Epidermal melanocyte (primary cell): ENCODE data around the gene FLNA.

ENCODE experiments used
- DNase-seq: peaks from one replicate; pipeline ENCODE4 v3.0.0; 2011; ENCODE audit warnings: low spot score; ENCODE audit not compliant: insufficient read length

The FLNA gene

DNA sequence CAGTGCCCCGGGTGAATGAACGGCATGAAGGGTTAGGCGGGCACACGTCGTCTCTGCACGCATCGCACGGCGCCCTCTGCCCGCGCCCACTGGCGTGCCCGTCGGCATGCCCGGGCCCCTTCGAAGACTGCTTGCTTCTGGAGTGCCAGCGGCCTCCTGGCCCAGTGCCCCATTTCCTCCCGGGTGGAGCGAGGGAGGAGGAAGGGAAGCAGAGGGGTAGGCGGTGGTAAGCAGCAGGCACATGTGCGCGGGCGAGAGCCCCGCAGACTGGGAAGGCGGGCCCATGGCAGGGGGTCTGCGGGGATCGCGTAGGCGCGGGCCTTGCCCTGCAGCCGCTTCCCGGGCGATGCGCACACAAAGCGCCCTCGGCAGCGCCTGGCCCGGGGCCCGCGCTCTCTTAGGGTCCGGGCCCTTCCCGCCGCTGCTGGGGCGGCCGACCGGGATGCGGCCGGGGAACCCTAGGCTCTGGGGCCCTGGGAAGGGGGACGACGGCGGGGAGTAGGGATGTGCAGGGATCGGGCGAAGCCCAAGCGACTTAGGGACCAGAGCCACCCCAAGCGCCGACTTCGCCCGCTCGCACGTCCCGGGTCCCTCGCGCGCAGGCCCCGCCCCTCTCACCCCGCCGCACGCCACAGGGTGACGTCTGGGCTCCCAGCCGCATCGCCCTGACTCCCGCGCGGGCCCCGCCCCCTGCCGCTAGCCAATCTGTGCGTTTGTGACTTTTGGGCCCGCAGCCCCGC lies 3.8 kb upstream of the FLNA start:
- DNase-seq, result peak; percentile 71

GRCh38 chrX:154376774-154377173 lies 2.3 kb upstream of the FLNA start:
- no peak for DNase-seq

DNA sequence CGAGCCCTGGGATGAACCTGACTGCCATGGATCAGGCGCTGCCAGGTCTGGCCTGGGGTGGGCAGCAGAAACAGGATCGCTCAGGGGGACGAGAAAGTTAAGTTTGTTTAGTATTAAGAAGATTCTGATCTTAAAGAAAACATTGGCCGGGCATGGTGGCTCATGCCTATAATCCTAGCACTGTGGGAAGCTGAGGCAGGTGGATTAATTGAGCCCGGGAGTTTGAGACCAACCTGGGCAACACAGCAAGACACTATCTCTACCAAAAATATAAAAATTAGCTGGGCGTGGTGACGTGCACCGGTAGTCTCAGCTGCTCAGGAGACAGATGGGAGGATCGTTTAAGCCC lies 696 bp upstream of the FLNA start:
- no peak for DNase-seq

DNA sequence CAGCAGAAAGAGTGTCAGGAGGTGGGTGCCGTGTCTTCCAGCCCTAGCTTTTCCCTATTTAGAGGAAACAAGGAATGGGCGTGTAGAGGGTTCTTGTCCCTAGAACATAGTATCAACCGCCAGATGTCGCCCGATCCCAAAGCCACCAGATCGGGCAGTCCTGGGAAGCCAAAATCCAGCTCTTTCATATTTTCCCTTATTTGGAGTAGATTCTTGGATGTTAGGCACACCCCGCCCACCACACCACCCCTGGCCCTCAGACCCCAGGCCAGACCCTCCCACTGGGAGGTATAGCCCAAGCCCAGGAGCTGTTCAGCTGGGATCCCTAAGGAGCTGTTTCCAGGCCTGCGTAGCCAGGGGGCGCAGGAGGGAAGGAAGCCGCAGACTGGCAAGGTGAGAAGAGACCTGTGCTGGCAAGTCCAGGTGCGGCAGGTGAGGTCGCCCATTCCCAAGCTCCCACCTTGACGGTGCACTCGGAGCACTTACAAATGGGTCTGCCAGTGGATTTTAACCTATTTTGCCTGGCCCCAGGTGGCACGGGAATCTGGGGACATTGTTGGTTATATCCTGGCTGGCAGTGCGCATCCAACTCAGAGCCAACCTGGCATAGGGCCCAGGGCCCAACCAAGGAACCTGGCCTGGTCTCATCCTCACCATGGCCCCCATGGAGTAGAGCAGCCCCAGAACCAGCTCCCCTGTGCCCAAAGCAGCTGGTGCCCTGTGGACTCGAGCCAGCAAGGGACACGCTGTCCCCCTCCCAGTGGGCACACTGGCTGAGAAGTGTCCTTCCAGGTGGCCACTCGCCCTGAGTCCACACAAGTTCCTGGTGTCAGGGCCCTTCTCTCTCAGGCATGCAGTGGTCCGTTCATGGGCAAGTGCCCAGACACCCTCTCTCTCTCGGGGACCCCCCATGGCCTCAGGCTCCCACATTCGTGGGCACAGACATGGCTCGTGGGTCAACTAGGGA lies 811 bp downstream of the FLNA start:
- DNase-seq, result peak; percentile 65

GRCh38 chrX:154372612-154373022 lies 1.8 kb downstream of the FLNA start:
- no peak for DNase-seq

DNA sequence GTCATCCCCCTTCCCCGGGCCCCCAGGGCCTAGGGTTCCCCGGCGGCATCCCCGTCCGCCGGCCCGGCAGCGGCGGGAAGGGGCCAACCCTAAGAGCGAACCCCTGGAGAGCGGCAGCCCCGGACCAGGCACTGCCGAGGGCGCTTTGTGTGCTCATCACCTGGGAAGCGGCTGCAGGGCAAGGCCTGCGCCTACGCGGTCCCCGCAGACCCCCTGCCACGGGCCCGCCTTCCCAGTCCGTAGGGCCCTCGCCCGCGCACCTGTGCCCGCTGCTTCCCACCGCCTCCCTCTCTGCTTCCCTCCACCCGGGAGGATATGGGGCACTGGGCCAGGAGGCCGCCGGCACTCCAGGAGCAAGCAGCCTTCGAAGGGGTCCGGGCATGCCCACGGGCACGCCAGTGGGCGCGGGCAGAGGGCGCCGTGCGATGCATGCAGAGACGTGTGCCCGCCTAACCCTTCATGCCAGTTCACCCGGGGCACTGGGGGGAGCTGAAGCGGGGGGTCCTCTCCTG lies 2.6 kb downstream of the FLNA start:
- DNase-seq, result no peak

- DNase-seq, result peak; percentile 79
These were observed 3.2 kb downstream of the FLNA start for GRCh38 chrX:154371017-154371788.

DNA sequence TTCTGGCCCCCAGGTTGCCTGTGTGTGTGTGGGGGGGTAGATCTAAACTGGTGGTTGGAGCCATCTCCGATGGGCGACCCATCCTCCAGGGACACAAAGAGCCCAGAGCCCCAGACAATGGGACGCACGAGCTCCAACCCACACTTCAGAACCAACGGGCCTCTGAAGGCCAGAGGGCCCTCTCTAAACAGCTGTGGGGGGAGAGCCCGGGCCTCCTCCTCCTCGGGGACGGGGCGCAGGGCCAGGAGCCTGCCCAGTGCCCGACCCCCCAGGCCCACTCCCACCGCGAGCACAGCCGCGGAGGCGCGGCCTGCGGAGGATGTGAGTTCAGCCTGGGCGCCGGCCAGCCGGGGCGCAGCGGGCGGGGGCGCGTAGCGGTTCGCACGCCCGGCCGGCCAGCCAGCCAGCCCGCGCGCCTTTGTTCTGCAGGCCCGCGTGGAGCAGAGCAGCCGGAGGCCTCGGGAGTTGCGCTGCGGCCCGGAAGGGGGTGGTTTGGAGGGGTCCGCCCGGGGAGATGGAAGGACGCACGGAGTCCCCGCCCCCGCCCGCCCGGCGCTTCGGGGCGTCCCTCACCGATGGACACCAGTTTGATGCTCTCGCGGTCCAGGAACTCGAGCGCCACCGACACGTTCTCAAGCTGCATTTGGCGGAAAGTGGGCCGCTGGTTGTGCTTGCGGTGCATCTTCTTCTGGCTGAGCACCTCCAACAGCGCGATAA lies 4.0 kb downstream of the FLNA start:
- DNase-seq, result peak; percentile 24

DNA sequence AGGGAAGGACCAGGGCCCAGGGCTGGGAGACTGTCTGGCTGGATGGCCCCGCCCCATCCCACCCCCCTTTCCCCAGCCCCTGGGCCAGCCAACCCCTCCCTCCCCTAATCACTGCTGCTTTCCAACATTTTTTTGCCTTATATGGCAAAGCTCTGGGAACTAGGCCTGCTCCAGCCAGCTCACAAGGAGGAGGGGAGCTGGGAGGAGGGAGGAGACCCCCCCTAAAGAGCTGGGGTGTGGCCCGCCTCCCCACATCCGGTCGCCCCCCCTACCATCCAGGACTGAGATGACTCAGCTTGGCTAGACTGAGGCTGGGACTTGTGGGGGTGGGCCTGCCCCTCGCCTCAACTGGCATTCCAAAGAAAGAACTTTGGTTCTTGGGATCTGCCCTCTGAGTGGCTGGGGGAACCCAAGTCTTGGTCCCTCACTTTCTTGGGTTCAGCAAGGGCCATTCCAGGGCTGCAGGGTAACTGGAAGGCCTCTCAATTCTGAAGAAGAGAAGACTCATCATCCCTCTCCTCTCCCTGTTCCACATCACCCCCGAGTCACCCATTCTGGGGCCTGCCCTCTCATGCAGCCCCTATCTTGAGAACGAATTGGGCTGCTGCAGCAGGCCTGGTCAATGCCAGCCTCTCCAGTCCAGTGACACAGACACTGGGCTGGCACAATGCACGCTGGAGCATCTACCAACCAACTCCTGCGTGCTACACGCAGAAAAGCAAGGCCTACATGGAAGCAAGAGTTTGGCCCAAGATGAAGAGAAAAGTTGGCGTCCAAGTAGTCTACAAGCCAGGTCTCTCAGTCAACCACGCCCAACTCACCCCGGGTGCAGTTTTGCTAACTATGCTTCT lies 4.8 kb downstream of the FLNA start:
- peak; percentile 75 for DNase-seq

GRCh38 chrX:154368630-154369448 lies 5.6 kb downstream of the FLNA start:
- peak; percentile 21 for DNase-seq

DNA sequence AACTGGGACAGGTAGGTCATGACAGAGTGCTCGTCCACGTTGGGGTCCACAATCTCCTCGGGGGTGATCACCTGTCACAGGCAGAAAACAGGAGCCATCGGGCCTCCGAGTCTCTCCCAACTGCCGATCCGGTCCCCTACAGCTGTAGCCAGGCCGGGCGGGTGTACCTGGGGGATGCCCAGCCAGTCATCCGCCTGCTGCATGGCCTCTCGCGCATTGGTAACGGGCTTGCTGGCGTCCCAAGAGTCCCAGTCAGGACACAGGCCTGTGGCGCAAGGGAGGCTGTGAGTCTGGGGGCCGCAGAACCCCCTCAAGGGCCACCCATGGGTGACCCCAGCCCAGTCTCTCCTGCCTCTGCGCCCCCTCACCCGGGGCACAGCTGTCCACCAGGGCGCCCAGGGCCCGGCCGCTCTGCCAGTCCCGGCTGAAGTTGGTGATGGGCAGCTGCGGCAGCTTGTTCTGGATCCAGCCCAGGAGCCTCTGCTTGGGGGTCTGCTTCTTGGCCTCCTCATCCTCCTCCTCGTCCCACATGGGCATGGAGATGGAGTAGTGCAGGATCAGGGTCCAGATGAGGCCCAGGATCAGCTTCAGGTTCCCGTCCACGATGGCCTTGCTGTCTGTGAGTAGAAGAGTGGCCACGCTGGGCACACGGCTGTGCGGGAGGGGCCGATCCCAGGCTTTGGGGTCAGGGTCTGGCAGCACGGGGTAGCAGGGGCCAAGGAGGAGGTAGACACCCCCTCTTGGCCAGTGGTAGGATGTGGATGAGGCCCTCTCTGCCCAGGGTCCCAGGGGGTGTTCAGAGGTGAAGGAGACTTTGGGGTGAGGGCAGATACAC lies 6.7 kb downstream of the FLNA start:
- DNase-seq, result no peak

DNA sequence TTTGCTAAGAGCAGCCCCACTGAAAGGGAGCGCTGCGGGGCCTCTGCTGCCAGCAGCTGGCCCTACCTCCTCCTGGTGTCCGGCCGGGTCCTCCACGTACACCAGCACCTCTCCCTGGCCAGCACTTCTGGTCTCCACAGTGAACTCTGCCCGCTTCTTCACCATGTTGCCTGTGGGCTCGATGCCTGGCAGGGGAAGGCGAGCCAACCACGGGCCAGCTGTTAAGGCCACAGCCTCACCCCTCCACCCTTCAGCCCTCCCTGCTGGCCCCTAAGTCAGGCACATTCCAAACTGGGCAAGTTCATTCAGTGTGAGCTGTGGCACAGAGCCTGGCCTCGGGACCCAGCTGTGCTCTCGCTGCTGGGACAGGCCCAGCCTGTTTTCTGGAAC lies 7.8 kb downstream of the FLNA start:
- no peak for DNase-seq

- DNase-seq, result no peak
These were observed 8.3 kb downstream of the FLNA start for GRCh38 chrX:154365997-154366665.

DNA sequence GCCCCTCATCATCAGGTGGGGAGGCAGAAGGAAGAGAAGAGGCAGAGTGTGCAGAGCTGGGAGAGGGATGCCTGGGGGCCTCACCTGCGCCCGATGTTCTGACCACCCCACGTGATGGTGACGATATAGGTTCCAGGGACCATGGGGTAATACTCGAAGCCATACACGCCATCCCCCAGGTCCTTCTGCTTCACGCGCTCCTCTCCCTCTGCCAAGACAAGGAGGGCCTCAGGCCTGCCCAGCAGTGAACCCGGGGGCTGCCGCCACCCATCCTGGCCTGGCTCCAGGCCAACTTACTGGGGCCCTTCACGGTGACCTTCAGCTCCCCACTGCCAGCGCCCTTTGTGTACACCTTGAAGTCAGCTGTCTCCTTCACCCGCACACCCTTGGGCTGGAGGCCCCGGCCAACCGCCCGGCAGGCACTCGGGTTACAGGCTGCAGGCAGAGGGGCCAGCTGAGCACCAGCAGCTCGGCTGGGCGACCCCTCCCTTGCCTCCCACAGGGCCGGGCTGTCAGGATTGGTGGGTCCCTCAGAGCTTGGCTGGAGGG lies 9.3 kb downstream of the FLNA start:
- DNase-seq, result no peak

DNA sequence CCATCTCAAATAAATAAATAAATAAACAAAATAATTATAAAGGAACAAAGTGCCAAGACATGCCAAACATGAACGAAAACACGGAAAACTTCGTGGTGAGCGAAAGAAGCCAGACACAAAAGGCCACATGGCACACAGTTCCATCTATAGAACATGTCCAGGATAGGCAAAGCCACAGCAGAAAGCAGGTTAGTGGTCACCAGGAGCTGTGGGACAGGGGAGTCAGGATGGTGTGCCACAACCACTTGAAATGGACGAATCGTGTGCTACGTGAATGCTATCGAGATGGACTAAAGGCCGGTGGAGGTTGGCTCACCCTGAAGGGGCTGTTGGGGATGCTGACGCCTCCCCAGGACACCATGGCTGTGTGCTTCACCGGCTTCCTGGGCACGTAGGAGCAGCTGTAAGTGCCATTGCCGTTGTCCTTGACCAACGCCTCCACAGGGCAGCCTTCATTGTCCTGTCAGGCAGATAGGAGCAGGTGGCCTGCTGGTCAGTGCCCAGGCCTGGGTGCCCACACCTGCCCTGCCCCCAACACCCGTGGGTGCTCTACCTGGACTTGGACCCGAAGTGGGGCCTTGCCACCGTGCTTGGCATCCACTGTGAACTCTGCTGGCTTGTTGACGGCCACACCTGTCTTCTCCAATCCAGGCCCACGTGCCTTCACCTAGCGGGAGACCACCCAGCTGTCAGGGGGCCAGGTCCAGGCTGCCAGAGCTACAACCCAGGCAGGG lies 10.6 kb downstream of the FLNA start:
- DNase-seq, result no peak

GRCh38 chrX:154362085-154362742 lies 12.2 kb downstream of the FLNA start:
- no peak for DNase-seq
